IPS-18a (cell line): Measurements from ENCODE around the gene GNAI2.
A peak's percentile ranks its signal among the peaks of the same experiment; 100 is the strongest.
"Not testable (repeated sequence)": the region's sequence is repeated elsewhere in the genome, so short reads cannot be mapped to it uniquely, and the experiment has no call there.

ENCODE experiments used
- H3K27ac ChIP-seq: one replicate; pipeline ENCODE4 v1.5.1; 2013; ENCODE audit warnings: low read length
- H3K27me3 ChIP-seq: one replicate; pipeline ENCODE4 v1.6.1; 2013; ENCODE audit warnings: mild to moderate bottlenecking, low read length; ENCODE audit not compliant: control insufficient read depth, insufficient read depth
- H3K36me3 ChIP-seq: one replicate; pipeline ENCODE4 v1.6.1; 2013; ENCODE audit warnings: low read depth, low read length; ENCODE audit not compliant: control insufficient read depth
- H3K4me1 ChIP-seq: one replicate; pipeline ENCODE4 v1.6.1; 2013; ENCODE audit warnings: low read depth, low read length; ENCODE audit not compliant: control insufficient read depth
- H3K4me3 ChIP-seq: one replicate; pipeline ENCODE4 v1.5.1; 2013; ENCODE audit warnings: low read length
- H3K9ac ChIP-seq: one replicate; pipeline ENCODE4 v1.6.1; 2013; ENCODE audit warnings: mild to moderate bottlenecking, low read length, moderate library complexity
- H3K9me3 ChIP-seq: one replicate; pipeline ENCODE4 v1.6.1; 2013; ENCODE audit warnings: low read depth, low read length; ENCODE audit not compliant: control insufficient read depth

The GNAI2 gene

GRCh38 chr3:50278123-50278879 lies 42.3 kb downstream of the GNAI2 start:
- H3K4me1 ChIP-seq: peaks cover 6% of the 10 kb centered on the region
- peaks cover 38% of the 10 kb centered on the region for H3K27me3 ChIP-seq
- no peak overlapping the region for H3K4me3 ChIP-seq
- H3K36me3 ChIP-seq: no peaks in the 10 kb centered on the region
- H3K9me3 ChIP-seq: no peaks in the 10 kb centered on the region
- H3K27ac ChIP-seq: no peak overlapping the region
- H3K9ac ChIP-seq: no peak overlapping the region

DNA sequence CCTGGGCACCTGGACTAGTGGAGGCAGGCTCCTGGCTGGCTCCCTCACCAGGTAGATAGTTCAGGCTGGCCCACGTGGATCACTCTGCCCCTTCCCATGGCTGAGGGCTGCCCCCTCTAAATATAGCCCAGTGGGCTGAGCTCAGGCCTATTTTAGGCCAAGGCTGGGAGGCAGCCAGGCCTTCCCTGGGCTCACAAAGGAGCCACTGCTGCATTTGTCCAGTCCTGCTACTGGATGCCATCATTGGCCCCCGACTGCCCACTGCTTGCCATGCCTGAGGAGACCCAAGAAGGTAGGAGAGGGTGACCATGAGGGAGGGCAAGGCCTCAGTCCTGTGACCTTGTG lies 42.8 kb downstream of the GNAI2 start, which contains the start of gene LSMEM2:
Gene LSMEM2 (plus strand): TSS at position 208 of the 345 bp plus-strand sequence. CDS start 27 bp downstream, at position 235.
- peaks cover 6% of the 10 kb centered on the region for H3K4me1 ChIP-seq

DNA sequence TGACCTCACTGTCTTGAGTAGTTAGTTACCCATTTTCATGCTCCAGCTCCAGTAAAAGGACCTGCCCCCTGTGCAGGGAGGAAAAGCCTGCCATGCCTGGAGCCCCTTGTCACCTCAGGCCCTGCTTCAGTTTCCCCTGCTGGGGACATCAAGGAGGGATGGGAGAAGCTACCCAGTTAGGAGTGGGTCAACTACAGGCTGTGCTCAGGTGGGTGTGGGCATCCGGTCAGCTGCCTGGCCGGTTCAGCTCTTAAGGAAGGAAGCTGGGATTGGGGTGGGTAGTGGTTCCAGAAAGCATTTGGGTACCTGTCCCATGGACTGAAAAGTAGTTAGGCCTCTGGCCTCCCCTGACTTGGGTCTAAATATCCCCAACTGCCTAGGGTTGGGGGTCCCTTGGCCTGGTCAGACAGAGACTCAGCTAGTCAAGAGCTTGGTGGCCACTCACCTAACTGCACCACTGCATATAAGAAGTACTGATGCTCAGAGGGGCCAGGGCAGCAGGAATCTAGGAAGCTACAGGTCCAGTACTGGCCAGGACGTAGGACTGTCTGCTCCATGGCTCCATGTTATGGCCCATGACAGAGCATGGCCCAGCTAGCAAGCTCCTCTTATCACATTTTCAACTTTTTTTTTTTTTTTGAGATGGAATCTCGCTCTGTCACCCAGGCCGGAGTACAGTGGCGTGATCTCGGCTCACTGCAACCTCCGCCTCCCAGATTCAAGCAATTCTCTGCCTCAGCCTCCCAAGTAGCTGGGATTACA lies 43.4 kb downstream of the GNAI2 start:
- no peak overlapping the region for H3K27ac ChIP-seq
- peaks cover 27% of the 10 kb centered on the region for H3K27me3 ChIP-seq
- H3K36me3 ChIP-seq: no peaks in the 10 kb centered on the region
- peaks cover 6% of the 10 kb centered on the region for H3K4me1 ChIP-seq
- no peaks in the 10 kb centered on the region for H3K9me3 ChIP-seq
- H3K9ac ChIP-seq: no peak overlapping the region
- no peak overlapping the region for H3K4me3 ChIP-seq

More for the DNA sequence above, 42.8 kb downstream of the GNAI2 start, which contains the start of gene LSMEM2:
- Histone ChIP-seq H3K9ac (no peak within 1 kb of the TSS), H3K4me3 (no peak within 1 kb of the TSS), H3K36me3 (no peaks in the 10 kb centered on the region), H3K27ac (no peak within 1 kb of the TSS), H3K9me3 (no peaks in the 10 kb centered on the region), H3K27me3 (peaks cover 32% of the 10 kb centered on the region)

DNA sequence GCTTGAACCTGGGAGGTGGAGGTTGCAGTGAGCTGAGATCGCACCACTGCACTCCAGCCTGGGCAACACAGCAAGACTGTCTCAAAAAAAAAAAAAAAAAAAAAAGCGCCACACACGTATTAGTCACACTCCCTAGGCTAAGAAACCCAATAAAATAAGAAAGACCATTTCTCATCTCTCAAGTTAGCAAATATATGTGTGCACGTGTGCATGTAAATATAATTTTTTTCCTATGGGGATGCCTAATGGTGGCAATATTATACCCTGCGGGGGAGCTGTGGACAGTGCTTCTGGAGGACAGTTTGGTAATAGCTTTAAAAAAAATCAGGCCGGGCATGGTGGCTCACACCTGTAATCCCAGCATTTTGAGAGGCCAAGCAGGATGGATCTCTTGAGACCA lies 48.1 kb downstream of the GNAI2 start:
- H3K36me3 ChIP-seq: peaks cover 23% of the 10 kb centered on the region
- H3K4me1 ChIP-seq, H3K9me3 ChIP-seq, H3K27me3 ChIP-seq, H3K27ac ChIP-seq, H3K4me3 ChIP-seq, H3K9ac ChIP-seq: not testable (repeated sequence)

GRCh38 chr3:50286322-50287227 lies 50.6 kb downstream of the GNAI2 start:
- peaks cover 34% of the 10 kb centered on the region for H3K36me3 ChIP-seq
- H3K4me3 ChIP-seq: no peak overlapping the region
- H3K27ac ChIP-seq: no peak overlapping the region
- no peak overlapping the region for H3K9ac ChIP-seq
- H3K4me1 ChIP-seq: no peaks in the 10 kb centered on the region
- H3K27me3 ChIP-seq: no peaks in the 10 kb centered on the region
- H3K9me3 ChIP-seq: no peaks in the 10 kb centered on the region

GRCh38 chr3:50287262-50287661 lies 51.3 kb downstream of the GNAI2 start:
- H3K9me3 ChIP-seq: no peaks in the 10 kb centered on the region
- H3K9ac ChIP-seq: no peak overlapping the region
- H3K4me1 ChIP-seq: no peaks in the 10 kb centered on the region
- peaks cover 34% of the 10 kb centered on the region for H3K36me3 ChIP-seq
- no peak overlapping the region for H3K4me3 ChIP-seq
- H3K27ac ChIP-seq: no peak overlapping the region
- no peaks in the 10 kb centered on the region for H3K27me3 ChIP-seq

GRCh38 chr3:50288387-50289007 lies 52.5 kb downstream of the GNAI2 start:
- H3K9ac ChIP-seq: no peak overlapping the region
- no peak overlapping the region for H3K27ac ChIP-seq
- H3K4me3 ChIP-seq: no peak overlapping the region
- no peaks in the 10 kb centered on the region for H3K9me3 ChIP-seq
- peaks cover 34% of the 10 kb centered on the region for H3K36me3 ChIP-seq
- H3K4me1 ChIP-seq: peaks cover 5% of the 10 kb centered on the region
- no peaks in the 10 kb centered on the region for H3K27me3 ChIP-seq

- H3K27me3 ChIP-seq: no peaks in the 10 kb centered on the region
- H3K4me1 ChIP-seq: peaks cover 5% of the 10 kb centered on the region
- no peak overlapping the region for H3K27ac ChIP-seq
- H3K4me3 ChIP-seq: no peak overlapping the region
- no peaks in the 10 kb centered on the region for H3K9me3 ChIP-seq
- H3K9ac ChIP-seq: no peak overlapping the region
- peaks cover 34% of the 10 kb centered on the region for H3K36me3 ChIP-seq
Observed at GRCh38 chr3:50289130-50289529, 53.1 kb downstream of the GNAI2 start.

GRCh38 chr3:50290161-50290641 lies 54.2 kb downstream of the GNAI2 start:
- Histone ChIP-seq H3K4me1 (peaks cover 5% of the 10 kb centered on the region), H3K9me3 (no peaks in the 10 kb centered on the region), H3K27me3 (no peaks in the 10 kb centered on the region), H3K36me3 (peaks cover 34% of the 10 kb centered on the region), H3K9ac (no peak overlapping the region), H3K27ac (no peak overlapping the region), H3K4me3 (no peak overlapping the region)

DNA sequence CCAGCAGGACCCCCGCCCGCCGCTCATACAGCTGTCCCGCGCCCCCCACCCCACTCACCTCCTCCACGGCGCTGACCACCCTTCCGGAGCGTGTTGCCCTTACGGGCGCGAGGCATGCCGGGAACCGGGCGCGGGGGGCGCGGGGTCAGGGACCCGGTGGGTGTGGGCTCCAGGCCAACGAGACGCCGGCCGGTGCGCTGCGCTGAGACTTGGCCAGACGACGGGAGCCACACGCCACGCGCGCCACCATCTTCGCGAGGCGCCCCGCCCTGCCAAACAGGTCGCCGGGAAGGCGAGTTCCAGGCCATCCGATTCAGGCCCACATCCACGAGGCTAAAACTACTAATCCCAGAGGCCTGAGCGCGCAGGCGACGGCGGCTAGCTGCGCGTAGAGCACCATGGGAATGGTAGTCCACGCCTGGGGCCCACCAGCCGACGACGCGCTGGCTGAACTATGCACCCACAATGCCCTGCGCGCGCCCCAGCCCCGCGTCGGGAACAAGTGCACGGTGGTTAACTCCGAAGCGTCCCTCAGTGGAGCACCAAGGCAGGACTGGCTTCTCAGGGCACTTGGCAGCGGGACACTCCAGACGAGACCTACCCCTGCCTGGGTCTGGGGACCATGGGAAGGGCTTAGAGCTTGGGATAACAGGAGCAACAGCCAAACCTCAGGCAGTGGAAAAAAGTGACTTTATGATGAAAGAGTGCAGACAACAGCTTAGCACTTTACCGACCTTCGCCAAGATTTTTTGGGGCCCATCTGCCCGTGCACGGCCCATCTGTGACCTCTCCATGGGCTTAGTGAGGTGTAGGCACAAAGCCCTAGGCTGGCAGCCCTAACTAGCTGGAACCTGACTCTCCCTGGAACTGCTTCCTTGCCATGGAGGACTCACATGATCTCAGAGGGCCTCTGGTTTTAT lies 56.4 kb downstream of the GNAI2 start, which contains the start of gene IFRD2:
Gene IFRD2 (minus strand): TSS at position 271 of the 920 bp plus-strand sequence. CDS start 155 bp downstream, at position 116.
- peaks cover 5% of the 10 kb centered on the region for H3K4me1 ChIP-seq
- peak within 1 kb of the TSS; percentile 93 for H3K4me3 ChIP-seq
- peak within 1 kb of the TSS; percentile 88 for H3K9ac ChIP-seq
- no peaks in the 10 kb centered on the region for H3K9me3 ChIP-seq
- no peaks in the 10 kb centered on the region for H3K27me3 ChIP-seq
- peak within 1 kb of the TSS; percentile 6 for H3K27ac ChIP-seq
- peaks cover 28% of the 10 kb centered on the region for H3K36me3 ChIP-seq
